Adrenal gland (tissue), 12 donors: ENCODE measurements around the gene GGTA1. TPM values are rescaled to one million over a fixed set of nuclear protein-coding genes. Genes with fewer than 3 reads are reported as not detected.

Experiments
- DNase-seq, 7 donors: peaks; one replicate each; pipeline ENCODE4 v3.0.0-alpha.2; 2019 to 2020
- H3K27ac ChIP-seq, 5 donors: fragments of 200-600 bp; sonication (generic) in 4 of 5; 1 replicate in 3 of 5; 2 replicates in 2 of 5; pipeline versions ENCODE4 v1.5.1 to v1.8.0; 2016 to 2020; ENCODE audit warnings: mild to moderate bottlenecking in 1 of 5
- H3K27me3 ChIP-seq: fragments of 200-600 bp; 2 replicates; pipeline ENCODE4 v1.8.0; 2021
- H3K36me3 ChIP-seq, 2 donors: fragments of 200-600 bp; replicated peaks in 1 of 2; 1 replicate in 1 of 2; 2 replicates in 1 of 2; pipeline versions ENCODE4 v1.5.1 to v1.8.0; 2018 to 2022
- H3K4me1 ChIP-seq, 2 donors: fragments of 200-600 bp; replicated peaks in 1 of 2; 1 replicate in 1 of 2; 2 replicates in 1 of 2; pipeline versions ENCODE4 v1.5.1 to v1.8.0; 2018 to 2021
- H3K4me3 ChIP-seq, 4 donors: fragments of 200-600 bp; sonication (generic) in 3 of 4; one replicate each; pipeline ENCODE4 v1.5.1; 2016 to 2018
- H3K9me3 ChIP-seq, 3 donors: fragments of 200-600 bp; sonication (generic) in 1 of 3; replicated peaks in 1 of 3; 1 replicate in 2 of 3; 2 replicates in 1 of 3; pipeline versions ENCODE4 v1.5.1 to v1.8.0; 2016 to 2021
- POLR2A ChIP-seq, 2 donors: fragments of 450-650 bp; IDR thresholded peaks; one replicate each; pipeline ENCODE4 v1.6.1; 2017; ENCODE audit warnings: antibody characterized with exemption in 2 of 2, mild to moderate bottlenecking in 2 of 2, moderate library complexity in 1 of 2
- WGBS, 4 donors: extraction: QIAGEN DNeasy Blood & Tissue Kit in 2 of 4; methylation state at CpG; one replicate each; pipeline versions ENCODE4 v1.1.5 to v1.1.7; 2013 to 2017; 5-methylcytosine and 5-hydroxymethylcytosine counted together
- intact Hi-C, 2 donors: fragments of 100-400 bp; cut with DNase I; formaldehyde crosslinking; loops; one replicate each; pipeline versions ENCODE4 v1.14.1 to v1.15.0; 2022 to 2023
- polyA plus RNA-seq, 3 donors: library from polyadenylated mRNA; stranded (reverse); fragments of 200-250 nt in 2 of 3; fragments of 350-450 nt in 1 of 3; fragmentation: Illumina TruSeq in 1 of 3; extraction: RNeasy Lipid Tissue Mini Kit (QIAGEN cat#74804) in 1 of 3; gene quantifications; one replicate each; pipeline ENCODE4 v1.2.3, GENCODE V29; 2013 to 2014
- total RNA-seq, 9 donors: library from RNA; depleted of rRNA in 4 of 9; stranded (reverse); fragments of >200 nt in 4 of 9; fragments of 120-200 nt in 1 of 9; fragmentation: NEBNext Ultra II Directional in 1 of 9; extraction: Animal tissue kit (Norgen Biotek cat#: 25700) in 1 of 9; gene quantifications; one replicate each; pipeline versions ENCODE4 v1.1.0 to v1.2.4, GENCODE V29; 2013 to 2023
- TF ChIP-seq, protein P1 (sequence below), 6 experiments: fragments of 450-650 bp in 4 of 6; fragments of 200-600 bp in 2 of 6; sonication (generic) in 1 of 6; IDR thresholded peaks; 1 replicate in 5 of 6; 2 replicates in 1 of 6; pipeline versions ENCODE4 v1.5.1 to v1.8.0; 2016 to 2021; ENCODE audit warnings: antibody characterized with exemption in 6 of 6, mild to moderate bottlenecking in 2 of 6, moderate library complexity in 1 of 6
- donor health status: healthy with polysubstance abuse.
- donor health status: Bipolar disorder and iron deficiency.
- donor health status: DM: yes; HTN: yes; CAD: no.
- donor health status: DM: no; HTN: no; CAD: no.
- donor health status: DM: no; HTN: no; CAD: no.
- donor health status: DM: yes; HTN: yes; CAD: no.

The GGTA1 gene
- total and polyA plus RNA-seq, 12 donors, result 1.5 to 34.1 (median 8.7) TPM

DNA sequence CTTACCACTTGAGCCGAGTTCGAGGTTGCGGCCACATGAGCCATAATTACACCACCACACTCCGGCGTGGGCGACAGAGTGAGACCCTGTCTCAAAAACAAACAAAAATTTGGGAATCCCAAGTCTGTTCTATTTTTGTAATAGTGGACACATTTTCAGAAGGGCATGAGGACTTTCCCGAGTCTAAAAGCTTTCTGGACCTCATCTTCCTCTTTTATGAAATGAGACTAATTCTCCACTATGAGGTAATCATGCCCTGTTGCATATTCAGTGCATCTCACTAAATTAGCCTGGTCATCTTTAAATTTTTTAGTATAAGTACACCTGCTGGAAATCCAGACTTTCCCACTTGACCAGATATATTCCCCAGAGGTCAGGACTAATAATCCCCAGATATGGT is 55.7 kb downstream of the GGTA1 start:
- Histone ChIP-seq H3K4me3 (no peak overlapping the region), H3K9me3 (no peaks in the 10 kb centered on the region), H3K27me3 (no peaks in the 10 kb centered on the region), H3K36me3 (no peaks in the 10 kb centered on the region), H3K4me1 (no peaks in the 10 kb centered on the region), H3K27ac (no peak overlapping the region)
- no peak for DNase-seq
- intact Hi-C loops, result no loop called here
- 78 to 90% (median 85%) methylated on average over 7 of the region's 7 CpGs for WGBS, 4 donors
- TF ChIP-seq, protein P1, sequence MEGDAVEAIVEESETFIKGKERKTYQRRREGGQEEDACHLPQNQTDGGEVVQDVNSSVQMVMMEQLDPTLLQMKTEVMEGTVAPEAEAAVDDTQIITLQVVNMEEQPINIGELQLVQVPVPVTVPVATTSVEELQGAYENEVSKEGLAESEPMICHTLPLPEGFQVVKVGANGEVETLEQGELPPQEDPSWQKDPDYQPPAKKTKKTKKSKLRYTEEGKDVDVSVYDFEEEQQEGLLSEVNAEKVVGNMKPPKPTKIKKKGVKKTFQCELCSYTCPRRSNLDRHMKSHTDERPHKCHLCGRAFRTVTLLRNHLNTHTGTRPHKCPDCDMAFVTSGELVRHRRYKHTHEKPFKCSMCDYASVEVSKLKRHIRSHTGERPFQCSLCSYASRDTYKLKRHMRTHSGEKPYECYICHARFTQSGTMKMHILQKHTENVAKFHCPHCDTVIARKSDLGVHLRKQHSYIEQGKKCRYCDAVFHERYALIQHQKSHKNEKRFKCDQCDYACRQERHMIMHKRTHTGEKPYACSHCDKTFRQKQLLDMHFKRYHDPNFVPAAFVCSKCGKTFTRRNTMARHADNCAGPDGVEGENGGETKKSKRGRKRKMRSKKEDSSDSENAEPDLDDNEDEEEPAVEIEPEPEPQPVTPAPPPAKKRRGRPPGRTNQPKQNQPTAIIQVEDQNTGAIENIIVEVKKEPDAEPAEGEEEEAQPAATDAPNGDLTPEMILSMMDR (IDR thresholded peaks at IDR 0.05), result no peak
- no peak for TF ChIP-seq POLR2A (IDR thresholded peaks at IDR 0.05)

DNA sequence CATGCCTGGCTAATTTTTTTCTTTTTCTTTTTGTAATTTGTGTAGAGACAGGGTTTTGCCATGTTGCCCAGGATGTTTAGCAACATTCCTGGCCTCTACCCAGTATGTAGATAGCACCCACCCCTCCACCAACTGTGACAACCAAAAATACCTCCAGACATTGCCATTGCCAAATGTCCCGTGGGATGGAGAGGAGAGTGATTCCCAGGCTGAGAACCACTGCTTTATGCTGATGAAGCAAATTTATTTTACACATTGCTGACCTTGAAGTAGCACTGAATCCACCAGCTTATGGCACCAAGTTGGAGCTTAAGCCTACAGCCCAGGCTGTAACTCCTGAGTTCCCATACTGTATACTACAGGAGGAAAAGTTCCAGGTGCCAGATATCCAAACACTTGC is 58.5 kb downstream of the GGTA1 start:
- TF ChIP-seq, protein P1 (IDR thresholded peaks at IDR 0.05), result no peak
- TF ChIP-seq POLR2A (IDR thresholded peaks at IDR 0.05), result no peak
- Histone ChIP-seq H3K27me3 (no peaks in the 10 kb centered on the region), H3K4me3 (no peak overlapping the region), H3K36me3 (no peaks in the 10 kb centered on the region), H3K4me1 (no peaks in the 10 kb centered on the region), H3K27ac (no peak overlapping the region), H3K9me3 (no peaks in the 10 kb centered on the region)
- WGBS, 4 donors, result 73 to 88% (median 76%) methylated on average over 1 of the region's 1 CpG
- intact Hi-C loops, result no loop called here
- DNase-seq, result no peak

DNA sequence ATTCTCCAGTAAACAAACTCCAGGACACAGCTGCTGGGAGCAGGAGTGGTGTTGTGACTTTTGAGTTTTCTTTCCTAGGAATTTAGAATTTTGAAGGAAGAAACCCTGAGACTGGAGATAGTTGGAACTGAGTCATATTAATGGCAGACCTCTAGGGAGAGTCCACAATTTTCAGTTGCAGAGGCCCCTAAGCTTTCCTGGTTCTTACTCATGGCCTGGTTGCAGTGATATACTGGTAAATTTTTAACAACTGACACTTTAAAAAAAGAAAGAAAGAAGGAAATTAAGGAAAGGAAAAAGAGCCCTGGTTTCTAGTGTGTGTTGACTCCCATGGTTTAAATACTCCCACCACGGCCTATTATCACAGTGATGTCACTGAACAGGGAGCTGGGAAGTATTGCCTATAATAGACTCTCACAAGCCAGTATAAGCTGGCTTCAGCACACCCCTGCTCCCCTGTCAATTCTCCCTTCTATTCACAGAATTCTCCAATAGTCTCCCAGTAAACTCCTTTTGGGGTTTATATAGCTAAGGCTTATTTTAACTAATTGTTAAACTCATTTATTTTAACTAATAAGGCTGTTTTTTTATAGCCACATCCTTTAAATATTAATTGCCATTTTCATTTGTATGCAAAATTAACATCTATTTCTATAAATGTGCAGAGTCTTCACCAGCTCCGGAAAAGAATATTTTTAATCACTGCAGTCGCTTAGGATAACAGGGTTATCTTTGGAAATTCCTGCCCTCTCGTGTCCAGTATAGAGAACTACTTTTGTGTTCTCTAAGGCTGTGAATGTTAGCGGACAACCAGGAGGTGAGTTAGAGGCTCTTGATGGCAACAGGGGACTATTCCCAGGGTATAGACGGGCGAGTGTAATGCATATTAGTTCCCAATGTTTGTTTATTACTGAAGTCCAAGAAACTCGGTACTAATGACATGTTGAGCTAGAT is 59.7 kb downstream of the GGTA1 start:
- intact Hi-C loops, result no loop called here
- Histone ChIP-seq H3K9me3 (no peaks in the 10 kb centered on the region), H3K4me1 (peaks cover 0 to 4% of the 10 kb centered on the region in 2 donors), H3K27ac (no peak overlapping the region), H3K4me3 (no peak overlapping the region), H3K27me3 (no peaks in the 10 kb centered on the region), H3K36me3 (no peaks in the 10 kb centered on the region)
- 40 to 66% (median 57%) methylated on average over 8 of the region's 8 CpGs for WGBS, 4 donors
- no peak for TF ChIP-seq POLR2A (IDR thresholded peaks at IDR 0.05)
- TF ChIP-seq, protein P1 (IDR thresholded peaks at IDR 0.05), result peak in 5 of 6 experiments; percentile 12 to 39 (median 28)
- DNase-seq, result no peak

DNA sequence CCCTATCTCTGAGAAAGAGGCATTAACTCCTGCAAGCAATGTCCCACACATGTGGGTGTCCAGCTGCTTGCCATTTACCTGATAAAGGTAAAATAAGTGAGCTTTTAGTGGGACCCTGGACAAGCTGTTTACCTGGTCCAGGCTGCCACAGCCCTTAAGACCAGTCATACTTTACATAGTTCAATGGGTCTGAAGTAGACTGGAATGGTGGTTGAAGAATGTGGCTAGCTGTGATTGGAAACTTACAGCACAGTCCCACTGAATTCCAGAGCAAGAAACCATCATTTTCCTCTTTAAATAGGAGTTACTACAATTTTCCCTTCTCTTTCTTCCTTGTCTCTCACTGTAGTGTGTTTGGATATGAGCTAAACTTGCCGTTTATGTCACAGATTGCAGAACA is 60.6 kb downstream of the GGTA1 start:
- no peak for TF ChIP-seq POLR2A (IDR thresholded peaks at IDR 0.05)
- TF ChIP-seq, protein P1 (IDR thresholded peaks at IDR 0.05), result no peak
- 65 to 88% (median 75%) methylated on average over 1 of the region's 1 CpG for WGBS, 4 donors
- no peak for DNase-seq
- peaks cover 0 to 7% of the 10 kb centered on the region in 2 donors for H3K4me1 ChIP-seq
- no peak overlapping the region for H3K4me3 ChIP-seq
- no peaks in the 10 kb centered on the region for H3K9me3 ChIP-seq
- no peaks in the 10 kb centered on the region for H3K36me3 ChIP-seq
- intact Hi-C loops, result no loop called here
- no peaks in the 10 kb centered on the region for H3K27me3 ChIP-seq
- H3K27ac ChIP-seq, result no peak overlapping the region
